Hepatocyte (in vitro differentiated cells): ENCODE measurements around the gene PTPRO. TPM values are rescaled to one million over a fixed set of nuclear protein-coding genes. Genes with fewer than 3 reads are reported as not detected.

Experiments
- DNase-seq: peaks from one replicate; pipeline ENCODE4 v3.0.0-alpha.2; 2016; ENCODE audit warnings: low spot score
- H2AFZ ChIP-seq: fragments of 200-600 bp; sonication (generic); 2 replicates; pipeline ENCODE4 v1.6.0; 2016; ENCODE audit warnings: antibody characterized with exemption, mild to moderate bottlenecking
- H3K27ac ChIP-seq: fragments of 200-600 bp; sonication (generic); 2 replicates; pipeline ENCODE4 v1.5.1; 2016; ENCODE audit warnings: mild to moderate bottlenecking
- H3K27me3 ChIP-seq: fragments of 200-600 bp; sonication (generic); 2 replicates; pipeline ENCODE4 v1.6.1; 2016
- H3K36me3 ChIP-seq: fragments of 200-600 bp; sonication (generic); replicated peaks from 2 replicates; pipeline ENCODE4 v1.5.1; 2016; ENCODE audit warnings: low read depth; ENCODE audit not compliant: insufficient read depth
- H3K4me1 ChIP-seq: fragments of 200-600 bp; sonication (generic); 2 replicates; pipeline ENCODE4 v1.5.1; 2016; ENCODE audit warnings: mild to moderate bottlenecking, moderate library complexity; ENCODE audit not compliant: insufficient read depth
- H3K4me2 ChIP-seq: fragments of 200-600 bp; sonication (generic); 2 replicates; pipeline ENCODE4 v1.6.0; 2016
- H3K4me3 ChIP-seq: fragments of 200-600 bp; sonication (generic); 2 replicates; pipeline ENCODE4 v1.5.1; 2016; ENCODE audit warnings: mild to moderate bottlenecking
- H3K79me2 ChIP-seq: fragments of 200-600 bp; sonication (generic); 2 replicates; pipeline ENCODE4 v1.6.0; 2017; ENCODE audit warnings: mild to moderate bottlenecking
- H3K9me2 ChIP-seq: fragments of 200-600 bp; sonication (generic); replicated peaks from 2 replicates; pipeline ENCODE4 v1.6.0; 2017; ENCODE audit warnings: mild to moderate bottlenecking; ENCODE audit not compliant: insufficient read depth
- H3K9me3 ChIP-seq: fragments of 200-600 bp; sonication (generic); 2 replicates; pipeline ENCODE4 v1.5.1; 2016; ENCODE audit warnings: low read depth, mild to moderate bottlenecking
- H4K20me1 ChIP-seq: fragments of 200-600 bp; sonication (generic); 2 replicates; pipeline ENCODE4 v1.6.0; 2016; ENCODE audit warnings: mild to moderate bottlenecking; ENCODE audit not compliant: insufficient read depth, poor library complexity, severe bottlenecking
- CTCF ChIP-seq: fragments of 200-600 bp; sonication (generic); IDR thresholded peaks from 2 replicates; pipeline ENCODE4 v1.5.1; 2016; ENCODE audit warnings: antibody characterized with exemption, mild to moderate bottlenecking; ENCODE audit not compliant: poor library complexity
- EZH2 ChIP-seq: fragments of 200-600 bp; sonication (generic); IDR thresholded peaks from 2 replicates; pipeline ENCODE4 v1.6.1; 2016; ENCODE audit warnings: antibody characterized with exemption, mild to moderate bottlenecking, borderline replicate concordance
- EZH2phosphoT487 ChIP-seq: fragments of 200-600 bp; sonication (generic); IDR thresholded peaks from one replicate; pipeline ENCODE4 v1.6.1; 2018; ENCODE audit warnings: antibody characterized with exemption, mild to moderate bottlenecking, low read depth, moderate library complexity; ENCODE audit not compliant: unreplicated experiment, severe bottlenecking
- WGBS: methylation state at CpG from one replicate; pipeline ENCODE4 v1.1.6; 2016; ENCODE audit warnings: low lambda C conversion rate; ENCODE audit errors: missing lambda C conversion rate; 5-methylcytosine and 5-hydroxymethylcytosine counted together
- polyA plus RNA-seq: library from polyadenylated mRNA; unstranded; fragments of >200 nt; fragmentation: Nextera tagmentation; extraction: Ambion mirVana; gene quantifications from 2 replicates; pipeline ENCODE4 v1.2.1, GENCODE V29; 2016
- total RNA-seq: library from RNA; depleted of rRNA; stranded (reverse); fragments of >200 nt; gene quantifications from 2 replicates; pipeline ENCODE4 v1.2.3, GENCODE V29; 2014

PTPRO gene
- total and polyA plus RNA-seq, 2 experiments from 2014 or later = 0.60 to 0.65 TPM

- Histone ChIP-seq H3K4me3 (no peak overlapping the region), H3K79me2 (no peaks in the 10 kb centered on the region), H3K27me3 (no peaks in the 10 kb centered on the region), H3K9me2 (no peaks in the 10 kb centered on the region), H3K9me3 (no peaks in the 10 kb centered on the region), H3K4me1 (no peaks in the 10 kb centered on the region), H4K20me1 (no peaks in the 10 kb centered on the region), H3K27ac (no peak overlapping the region), H3K36me3 (no peaks in the 10 kb centered on the region), H2AFZ (no peak overlapping the region), H3K4me2 (no peak overlapping the region)
- no peak for TF ChIP-seq EZH2
- no peak for TF ChIP-seq EZH2phosphoT487
- no peak for TF ChIP-seq CTCF
- 82% methylated on average over 6 of the region's 6 CpGs for WGBS
- DNase-seq = no peak
These were observed 164.6 kb downstream of the PTPRO start for GRCh38 chr12:15486859-15487258.

GRCh38 chr12:15488481-15488880 is 166.2 kb downstream of the PTPRO start:
- Histone ChIP-seq H3K4me2 (no peak overlapping the region), H3K79me2 (no peaks in the 10 kb centered on the region), H3K36me3 (no peaks in the 10 kb centered on the region), H2AFZ (no peak overlapping the region), H3K9me2 (no peaks in the 10 kb centered on the region), H3K4me3 (no peak overlapping the region), H3K9me3 (no peaks in the 10 kb centered on the region), H4K20me1 (no peaks in the 10 kb centered on the region), H3K4me1 (no peaks in the 10 kb centered on the region), H3K27ac (no peak overlapping the region), H3K27me3 (no peaks in the 10 kb centered on the region)
- TF ChIP-seq CTCF = no peak
- no peak for TF ChIP-seq EZH2phosphoT487
- TF ChIP-seq EZH2 = no peak
- DNase-seq = no peak

GRCh38 chr12:15494329-15495046 is 172.2 kb downstream of the PTPRO start:
- no peaks in the 10 kb centered on the region for H3K79me2 ChIP-seq
- no peaks in the 10 kb centered on the region for H3K4me1 ChIP-seq
- 33% methylated on average over 4 of the region's 4 CpGs for WGBS
- no peaks in the 10 kb centered on the region for H3K27me3 ChIP-seq
- no peak overlapping the region for H2AFZ ChIP-seq
- H3K4me3 ChIP-seq = no peak overlapping the region
- no peak for DNase-seq
- TF ChIP-seq EZH2phosphoT487 (no peak), EZH2 (no peak), CTCF (no peak)
- H3K9me2 ChIP-seq = no peaks in the 10 kb centered on the region
- H3K36me3 ChIP-seq = no peaks in the 10 kb centered on the region
- H3K27ac ChIP-seq = no peak overlapping the region
- H3K4me2 ChIP-seq = no peak overlapping the region
- no peaks in the 10 kb centered on the region for H3K9me3 ChIP-seq
- H4K20me1 ChIP-seq = no peaks in the 10 kb centered on the region
